Measurements from ENCODE around the gene CCDC149. TPM values are rescaled to one million over a fixed set of nuclear protein-coding genes. Genes with fewer than 3 reads are reported as not detected.

CCDC149 gene
- total RNA-seq, 1 experiment from 2014 or later, result 5.3 TPM

GRCh38 chr4:24794051-24794450 lies 118.8 kb downstream of the CCDC149 start:
- H3K9ac ChIP-seq (ENCODE audit: low read length), result no peak overlapping the region
- intact Hi-C loops (cut with micrococcal nuclease), result loop anchor here (10.0 kb wide), 1 partner anchor 309 kb away; no protein-coding TSS in a partner anchor
- POLR2A ChIA-PET, result no interaction called here
- no peak overlapping the region for H3K4me2 ChIP-seq (ENCODE audit: low read length)
- no peaks in the 10 kb centered on the region for H3K36me3 ChIP-seq (ENCODE audit: control insufficient read depth in 1 of 2, insufficient read depth in 2 of 2, low read length in 2 of 2)
- H4K20me1 ChIP-seq (ENCODE audit: insufficient read depth), result no peaks in the 10 kb centered on the region
- CTCF ChIA-PET, result interaction anchor here (0.6 to 1.4 kb wide), 3 partner anchors 9 to 316 kb away, joined by 3 to 4 read pairs (median 4); no protein-coding TSS in a partner anchor
- H3K9me2 ChIP-seq (ENCODE audit: insufficient read depth), result no peaks in the 10 kb centered on the region
- H3K9me3 ChIP-seq (ENCODE audit: control insufficient read depth in 1 of 2, insufficient read depth in 1 of 2, low read depth in 1 of 2, low read length in 2 of 2), result no peaks in the 10 kb centered on the region
- no peak for DNase-seq (ENCODE audit: low read depth, low spot score)
- H3K27me3 ChIP-seq (ENCODE audit: insufficient read depth, low read length), result peaks cover 15% of the 10 kb centered on the region; the same call in 1 of the 2 replicates
- TF ChIP-seq CEBPB (IDR thresholded peaks at IDR 0.05; ENCODE audit: low read depth) (no peak), SRF (IDR thresholded peaks at IDR 0.05; ENCODE audit: low read depth) (no peak), ZNF274 (IDR thresholded peaks at IDR 0.05; ENCODE audit: low read depth, low read length) (no peak), EZH2 (IDR thresholded peaks at IDR 0.05) (no peak), ZBTB33 (IDR thresholded peaks at IDR 0.05; ENCODE audit: extremely low read depth, insufficient replicate concordance, low read length) (no peak), POLR2A (IDR thresholded peaks at IDR 0.05; ENCODE audit: borderline replicate concordance, extremely low read depth, insufficient read depth, insufficient read length) (no peak), ZFX (IDR thresholded peaks at IDR 0.05) (no peak), ELF1 (IDR thresholded peaks at IDR 0.05; ENCODE audit: borderline replicate concordance, low read depth) (no peak), YY1 (IDR thresholded peaks at IDR 0.05; ENCODE audit: extremely low read depth, insufficient replicate concordance, low read depth, low read length) (no peak), REST (IDR thresholded peaks at IDR 0.05; ENCODE audit: low read depth) (no peak), CBX3 (IDR thresholded peaks at IDR 0.05; ENCODE audit: low read depth) (no peak), SP1 (IDR thresholded peaks at IDR 0.05; ENCODE audit: low read depth) (no peak), RAD21 (IDR thresholded peaks at IDR 0.05; ENCODE audit: low read depth) (no peak), ATF3 (IDR thresholded peaks at IDR 0.05) (no peak)
- RAD21 ChIA-PET (ENCODE audit: low non-redundant PET in 1 of 2, low total read pairs in 2 of 2, uncharacterized antibody in 2 of 2, unreplicated experiment in 2 of 2), result no interaction called here
- H3K79me2 ChIP-seq (ENCODE audit: insufficient read depth, low read length), result no peaks in the 10 kb centered on the region
- H3K4me1 ChIP-seq (ENCODE audit: control insufficient read depth in 1 of 2, insufficient read depth in 2 of 2, low read length in 2 of 2), result no peaks in the 10 kb centered on the region
- no peak overlapping the region for H2AFZ ChIP-seq (ENCODE audit: low read depth, low read length, poor library complexity, severe bottlenecking)
- no peak overlapping the region for H3K4me3 ChIP-seq (replicated peaks in 1 of 2; ENCODE audit: low read depth in 1 of 2, low read length in 2 of 2)
- no peak overlapping the region for H3K27ac ChIP-seq (ENCODE audit: low read depth, low read length)
- no peak for ATAC-seq
- BruUV-seq (replicated peaks), result no TSS peak
